VCaP (cell line): ENCODE measurements around the gene SDCCAG8.
"Not testable (repeated sequence)": the region's sequence is repeated elsewhere in the genome, so short reads cannot be mapped to it uniquely, and the experiment has no call there.

Experiments
- H3K27ac ChIP-seq: fragments of 450-650 bp; 2 replicates; pipeline ENCODE4 v1.5.1; 2017
- CTCF ChIP-seq: fragments of 450-650 bp; conservative IDR thresholded peaks from 2 replicates; pipeline ENCODE4 v1.5.1; 2017; ENCODE audit warnings: mild to moderate bottlenecking, moderate library complexity

SDCCAG8 gene

GRCh38 chr1:243255791-243256512 is at the start of gene SDCCAG8:
TSS of gene SDCCAG8 (plus strand) at chr1:243256041. CDS start at chr1:243256174, 133 bp downstream.
- H3K27ac ChIP-seq: peak within 1 kb of the TSS; percentile 97
- TF ChIP-seq CTCF: no peak

- H3K27ac ChIP-seq: not testable (repeated sequence)
These were observed 43.9 kb upstream of the SDCCAG8 start for GRCh38 chr1:243211984-243212383.

- H3K27ac ChIP-seq: no peak overlapping the region
- no peak for TF ChIP-seq CTCF
These were observed 42.6 kb upstream of the SDCCAG8 start for GRCh38 chr1:243213045-243213787.

DNA sequence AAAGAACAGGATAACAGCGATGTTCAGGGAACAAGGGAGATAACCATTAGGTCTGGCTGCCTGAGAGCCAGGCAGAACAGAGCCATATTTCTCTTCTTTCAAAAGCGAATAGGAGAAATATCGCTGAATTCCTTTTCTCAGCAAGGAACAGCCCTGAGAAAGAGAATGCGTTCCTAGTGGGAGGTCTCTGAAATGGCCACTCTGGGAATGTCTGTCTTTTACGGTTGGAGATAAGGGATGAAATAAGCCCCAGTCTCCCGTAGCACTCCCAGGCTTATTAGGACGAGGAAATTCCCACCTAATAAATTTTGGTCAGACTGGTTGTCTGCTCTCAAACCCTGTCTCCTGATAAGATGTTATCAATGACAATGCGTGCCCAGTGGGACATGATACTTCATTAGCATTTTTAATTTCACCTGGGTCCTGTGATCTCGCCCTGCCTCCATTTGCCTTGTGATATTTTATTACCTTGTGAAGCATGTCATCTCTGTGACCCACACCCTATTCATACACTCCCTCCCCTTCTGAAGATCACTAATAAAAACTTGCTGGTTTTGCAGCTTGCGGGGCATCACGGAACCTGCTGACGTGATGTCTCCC is 40.5 kb upstream of the SDCCAG8 start:
- not testable (repeated sequence) for H3K27ac ChIP-seq

- no peak for TF ChIP-seq CTCF
- no peak overlapping the region for H3K27ac ChIP-seq
These were observed 39.1 kb upstream of the SDCCAG8 start for GRCh38 chr1:243216741-243217140.

DNA sequence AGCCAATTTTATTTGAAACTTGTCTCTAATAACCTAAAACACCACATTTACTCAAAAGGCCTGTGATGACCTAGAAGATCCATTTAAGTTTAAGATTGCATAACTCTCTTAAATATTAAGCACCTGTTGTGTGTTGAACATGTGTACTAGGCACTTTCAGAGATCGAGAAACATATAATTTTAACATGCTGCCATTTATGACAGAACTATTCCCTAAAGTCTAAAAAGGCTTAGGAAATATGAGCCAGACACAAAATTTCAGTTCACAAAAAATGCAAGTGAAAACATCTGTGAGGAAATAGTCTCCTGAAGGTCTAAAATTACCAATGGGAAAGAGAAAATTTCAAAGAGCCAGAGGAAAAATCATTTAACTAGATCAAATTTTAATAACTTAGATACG is 38.5 kb upstream of the SDCCAG8 start:
- TF ChIP-seq CTCF: no peak
- no peak overlapping the region for H3K27ac ChIP-seq

DNA sequence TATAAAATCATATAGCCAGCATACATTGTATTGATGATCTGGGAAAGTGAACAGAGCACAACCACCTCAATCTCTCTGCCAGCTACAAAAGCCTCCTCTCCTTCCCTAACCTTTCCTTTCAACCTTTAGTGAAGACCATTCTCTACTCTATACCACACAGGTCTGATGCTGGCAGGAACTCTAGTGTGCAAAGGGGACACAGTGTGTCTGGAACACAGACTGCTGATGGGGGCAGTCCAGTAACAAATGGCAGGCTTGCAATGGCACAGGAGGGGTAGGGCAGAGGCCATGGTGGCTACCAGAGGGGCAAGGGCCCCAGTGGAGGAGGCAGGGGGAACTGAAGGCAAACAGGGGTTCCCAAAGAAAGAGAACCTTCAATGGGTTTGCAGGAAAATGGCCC is 37.8 kb upstream of the SDCCAG8 start:
- TF ChIP-seq CTCF: no peak
- no peak overlapping the region for H3K27ac ChIP-seq

- no peak for TF ChIP-seq CTCF
- no peak overlapping the region for H3K27ac ChIP-seq
These were observed 28.2 kb upstream of the SDCCAG8 start for GRCh38 chr1:243227622-243228021.
